KMS-11 (cell line): ENCODE data around the gene WDFY1.

Experiments
- H2AFZ ChIP-seq: fragments of 200-600 bp; sonication (generic); 2 replicates; pipeline ENCODE4 v1.6.1; 2016; ENCODE audit warnings: antibody characterized with exemption, mixed run types, low read depth
- H3K27ac ChIP-seq: fragments of 200-600 bp; sonication (generic); 2 replicates; pipeline ENCODE4 v1.6.1; 2016; ENCODE audit warnings: mild to moderate bottlenecking, mixed run types
- H3K27me3 ChIP-seq: fragments of 200-600 bp; sonication (generic); 2 replicates; pipeline ENCODE4 v1.6.1; 2017; ENCODE audit warnings: mild to moderate bottlenecking, low read depth, mixed run types, moderate library complexity; ENCODE audit not compliant: insufficient read depth
- H3K36me3 ChIP-seq: fragments of 200-600 bp; sonication (generic); 2 replicates; pipeline ENCODE4 v1.6.1; 2017; ENCODE audit warnings: mild to moderate bottlenecking, mixed run types; ENCODE audit not compliant: insufficient read depth
- H3K4me1 ChIP-seq: fragments of 200-600 bp; sonication (generic); 2 replicates; pipeline ENCODE4 v1.6.1; 2016; ENCODE audit warnings: mild to moderate bottlenecking, low read depth, mixed run types; ENCODE audit not compliant: poor library complexity, severe bottlenecking
- H3K4me2 ChIP-seq: fragments of 200-600 bp; sonication (generic); 2 replicates; pipeline ENCODE4 v1.7.0; 2016; ENCODE audit warnings: mild to moderate bottlenecking, mixed run types
- H3K4me3 ChIP-seq: fragments of 200-600 bp; sonication (generic); IDR thresholded peaks from 2 replicates; pipeline ENCODE4 v1.6.1; 2017; ENCODE audit warnings: low read depth, low read length, mixed read lengths; ENCODE audit not compliant: insufficient read depth
- H3K79me2 ChIP-seq: fragments of 200-600 bp; sonication (generic); 2 replicates; pipeline ENCODE4 v1.6.1; 2016; ENCODE audit warnings: low read depth, mixed run types; ENCODE audit not compliant: insufficient read depth
- H3K9ac ChIP-seq: fragments of 200-600 bp; sonication (generic); 2 replicates; pipeline ENCODE4 v1.6.1; 2016; ENCODE audit warnings: mild to moderate bottlenecking, mixed run types
- H4K20me1 ChIP-seq: fragments of 200-600 bp; sonication (generic); 2 replicates; pipeline ENCODE4 v1.6.1; 2016; ENCODE audit warnings: mild to moderate bottlenecking, mixed run types; ENCODE audit not compliant: insufficient read depth
- TF ChIP-seq, protein P1 (sequence below): fragments of 200-600 bp; sonication (generic); conservative IDR thresholded peaks from 2 replicates; pipeline ENCODE4 v1.6.1; 2017; ENCODE audit warnings: low read depth, mild to moderate bottlenecking, antibody characterized with exemption, low read length, moderate library complexity, mixed read lengths

Gene WDFY1

DNA sequence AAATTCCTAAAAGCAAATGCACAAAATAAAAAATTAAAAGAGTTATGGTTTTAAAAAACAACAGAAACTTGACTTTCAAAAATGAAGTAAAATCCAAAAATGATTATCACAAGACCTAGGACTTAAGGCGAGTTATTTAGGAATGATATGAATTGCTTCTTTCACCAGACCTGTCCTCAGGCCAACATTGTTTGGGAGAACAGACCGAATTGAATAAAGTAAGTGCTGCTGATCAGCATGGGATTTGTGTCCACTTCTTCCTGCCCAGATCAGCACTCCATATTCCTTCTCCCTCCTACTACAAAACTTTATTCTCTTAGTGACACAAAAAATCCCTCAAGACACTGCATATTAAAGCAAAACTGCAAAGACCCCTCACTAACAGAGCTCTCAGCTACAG lies 39.1 kb downstream of the WDFY1 start:
- Histone ChIP-seq H4K20me1 (no peaks in the 10 kb centered on the region), H2AFZ (no peak overlapping the region), H3K4me2 (no peak overlapping the region), H3K36me3 (no peaks in the 10 kb centered on the region), H3K27ac (no peak overlapping the region), H3K4me1 (peaks cover 6% of the 10 kb centered on the region), H3K9ac (no peak overlapping the region), H3K27me3 (no peaks in the 10 kb centered on the region), H3K79me2 (no peaks in the 10 kb centered on the region), H3K4me3 (no peak overlapping the region)
- TF ChIP-seq, protein P1, sequence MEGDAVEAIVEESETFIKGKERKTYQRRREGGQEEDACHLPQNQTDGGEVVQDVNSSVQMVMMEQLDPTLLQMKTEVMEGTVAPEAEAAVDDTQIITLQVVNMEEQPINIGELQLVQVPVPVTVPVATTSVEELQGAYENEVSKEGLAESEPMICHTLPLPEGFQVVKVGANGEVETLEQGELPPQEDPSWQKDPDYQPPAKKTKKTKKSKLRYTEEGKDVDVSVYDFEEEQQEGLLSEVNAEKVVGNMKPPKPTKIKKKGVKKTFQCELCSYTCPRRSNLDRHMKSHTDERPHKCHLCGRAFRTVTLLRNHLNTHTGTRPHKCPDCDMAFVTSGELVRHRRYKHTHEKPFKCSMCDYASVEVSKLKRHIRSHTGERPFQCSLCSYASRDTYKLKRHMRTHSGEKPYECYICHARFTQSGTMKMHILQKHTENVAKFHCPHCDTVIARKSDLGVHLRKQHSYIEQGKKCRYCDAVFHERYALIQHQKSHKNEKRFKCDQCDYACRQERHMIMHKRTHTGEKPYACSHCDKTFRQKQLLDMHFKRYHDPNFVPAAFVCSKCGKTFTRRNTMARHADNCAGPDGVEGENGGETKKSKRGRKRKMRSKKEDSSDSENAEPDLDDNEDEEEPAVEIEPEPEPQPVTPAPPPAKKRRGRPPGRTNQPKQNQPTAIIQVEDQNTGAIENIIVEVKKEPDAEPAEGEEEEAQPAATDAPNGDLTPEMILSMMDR = no peak

DNA sequence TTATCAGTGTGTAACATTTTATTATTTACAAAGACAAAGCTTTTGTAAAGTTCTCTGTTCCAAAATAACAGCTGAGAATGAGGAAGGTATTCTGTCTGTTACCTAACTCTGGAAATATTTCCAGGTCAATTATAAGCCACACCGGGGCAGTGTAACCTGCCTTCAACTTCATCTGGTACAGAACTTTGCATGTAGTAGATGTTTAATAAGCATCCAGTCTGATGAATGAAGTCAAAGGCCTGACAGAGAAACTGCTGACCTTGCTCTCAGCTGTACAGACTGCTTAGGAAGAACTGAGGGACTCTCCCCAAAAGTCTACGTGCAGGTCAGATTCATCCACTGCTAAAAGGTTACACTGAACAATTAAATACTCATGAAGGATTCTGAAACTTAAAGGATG lies 43.3 kb downstream of the WDFY1 start:
- H3K4me1 ChIP-seq = peaks cover 12% of the 10 kb centered on the region
- H3K36me3 ChIP-seq = no peaks in the 10 kb centered on the region
- H4K20me1 ChIP-seq = no peaks in the 10 kb centered on the region
- no peak overlapping the region for H2AFZ ChIP-seq
- TF ChIP-seq, protein P1 = no peak
- H3K4me2 ChIP-seq = no peak overlapping the region
- no peaks in the 10 kb centered on the region for H3K27me3 ChIP-seq
- H3K4me3 ChIP-seq = no peak overlapping the region
- no peak overlapping the region for H3K27ac ChIP-seq
- H3K79me2 ChIP-seq = no peaks in the 10 kb centered on the region
- no peak overlapping the region for H3K9ac ChIP-seq

DNA sequence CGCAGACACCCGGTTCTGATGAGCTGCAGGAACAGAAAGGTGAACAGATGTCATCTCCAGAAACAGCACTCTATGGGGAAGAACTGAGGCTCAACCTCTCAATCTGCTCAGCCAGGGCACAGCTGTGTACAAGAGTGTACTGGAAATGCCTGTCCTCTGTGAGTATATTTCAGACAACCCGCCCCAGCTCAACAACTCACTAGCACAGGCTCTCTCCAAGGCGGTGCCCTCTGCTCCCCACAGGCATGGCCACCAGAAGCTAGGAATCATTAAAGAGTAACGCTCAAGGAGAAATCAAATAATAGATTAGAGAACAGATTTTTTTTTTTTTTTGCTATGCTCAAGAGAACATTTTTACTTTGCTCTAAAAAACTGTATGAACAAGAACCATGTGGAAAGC lies 43.8 kb downstream of the WDFY1 start:
- no peaks in the 10 kb centered on the region for H4K20me1 ChIP-seq
- no peaks in the 10 kb centered on the region for H3K79me2 ChIP-seq
- H3K4me3 ChIP-seq = no peak overlapping the region
- H2AFZ ChIP-seq = no peak overlapping the region
- no peak overlapping the region for H3K9ac ChIP-seq
- no peaks in the 10 kb centered on the region for H3K27me3 ChIP-seq
- peaks cover 18% of the 10 kb centered on the region for H3K4me1 ChIP-seq
- no peak overlapping the region for H3K4me2 ChIP-seq
- TF ChIP-seq, protein P1 = no peak
- no peak overlapping the region for H3K27ac ChIP-seq
- no peaks in the 10 kb centered on the region for H3K36me3 ChIP-seq

DNA sequence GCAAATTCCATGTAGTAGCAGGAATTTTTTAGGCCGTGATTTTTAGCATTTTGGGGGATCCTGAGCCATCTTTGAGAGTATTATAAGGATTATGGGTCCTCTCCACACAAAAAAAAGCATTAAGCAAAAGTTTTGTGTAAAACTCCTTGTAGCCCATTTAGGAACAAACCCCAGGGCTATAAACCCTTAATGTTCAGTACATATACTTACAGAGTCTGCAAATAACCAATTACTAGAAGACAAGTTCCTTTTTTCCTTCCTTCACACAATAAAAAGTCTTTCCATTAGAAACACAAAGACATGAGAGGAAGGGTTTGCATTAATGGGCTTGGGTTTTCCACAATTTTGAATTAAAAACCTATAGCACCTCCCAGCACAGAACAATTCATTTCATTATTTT lies 44.6 kb downstream of the WDFY1 start:
- peaks cover 25% of the 10 kb centered on the region for H3K4me1 ChIP-seq

More for the DNA sequence above, 44.6 kb downstream of the WDFY1 start:
- Histone ChIP-seq H4K20me1 (no peaks in the 10 kb centered on the region), H3K27me3 (no peaks in the 10 kb centered on the region), H3K4me2 (no peak overlapping the region), H3K36me3 (no peaks in the 10 kb centered on the region), H3K79me2 (no peaks in the 10 kb centered on the region), H3K9ac (no peak overlapping the region), H2AFZ (no peak overlapping the region), H3K4me3 (no peak overlapping the region), H3K27ac (no peak overlapping the region)
- TF ChIP-seq, protein P1 = no peak
